GM12872 (cell line): ENCODE data around the gene TACC2.

Source experiments
- TF ChIP-seq, protein P1 (sequence below): IDR thresholded peaks from 3 replicates; pipeline ENCODE4 v1.5.1; 2011; ENCODE audit warnings: low read depth, mild to moderate bottlenecking, low read length, moderate library complexity; ENCODE audit not compliant: insufficient read depth

The TACC2 gene

DNA sequence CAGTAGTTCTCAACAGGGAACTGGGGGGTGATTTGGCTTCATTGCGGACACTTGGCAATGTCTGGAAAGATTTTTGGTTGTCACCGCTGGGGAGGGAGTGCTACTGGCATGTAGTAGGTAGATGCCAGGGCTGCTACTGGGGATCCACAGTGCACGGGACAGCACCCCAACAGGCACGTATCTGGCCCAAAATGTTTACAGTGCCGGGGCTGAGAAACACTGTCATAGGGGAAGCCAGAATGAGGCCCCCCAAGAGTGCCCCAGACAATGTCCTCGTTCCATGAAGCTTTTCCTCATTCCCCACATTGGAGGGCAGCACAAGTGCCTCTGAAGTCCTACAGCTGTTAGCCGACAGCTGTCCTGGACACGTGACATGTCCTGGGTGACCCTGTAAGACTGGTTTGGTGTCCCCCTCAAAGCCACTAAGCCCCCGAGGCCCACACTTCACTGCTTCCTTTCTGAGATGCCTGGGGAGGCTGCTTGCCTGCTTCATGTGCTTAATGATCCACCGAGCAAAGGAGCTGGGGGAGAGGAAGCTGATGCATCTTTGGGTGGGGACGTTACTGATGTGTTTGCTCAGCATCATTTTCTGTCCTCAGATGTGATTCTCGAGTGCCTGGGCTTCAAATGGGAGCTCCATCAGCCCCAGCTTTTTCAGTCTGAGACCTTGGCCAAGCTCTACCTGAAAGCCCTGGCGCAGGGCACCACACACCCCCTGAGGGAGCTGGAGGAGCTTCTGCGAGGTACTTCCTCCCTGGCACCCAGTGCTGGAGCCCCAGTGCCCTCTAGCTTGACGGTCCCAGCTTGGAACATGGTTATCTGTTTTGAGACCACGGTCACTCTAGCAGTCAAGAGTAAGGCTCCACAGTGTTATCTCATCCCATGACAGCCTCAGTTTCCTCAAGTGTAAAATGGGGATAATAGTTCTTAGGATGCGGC, 296.8 kb downstream of the TACC2 start:
- TF ChIP-seq, protein P1, sequence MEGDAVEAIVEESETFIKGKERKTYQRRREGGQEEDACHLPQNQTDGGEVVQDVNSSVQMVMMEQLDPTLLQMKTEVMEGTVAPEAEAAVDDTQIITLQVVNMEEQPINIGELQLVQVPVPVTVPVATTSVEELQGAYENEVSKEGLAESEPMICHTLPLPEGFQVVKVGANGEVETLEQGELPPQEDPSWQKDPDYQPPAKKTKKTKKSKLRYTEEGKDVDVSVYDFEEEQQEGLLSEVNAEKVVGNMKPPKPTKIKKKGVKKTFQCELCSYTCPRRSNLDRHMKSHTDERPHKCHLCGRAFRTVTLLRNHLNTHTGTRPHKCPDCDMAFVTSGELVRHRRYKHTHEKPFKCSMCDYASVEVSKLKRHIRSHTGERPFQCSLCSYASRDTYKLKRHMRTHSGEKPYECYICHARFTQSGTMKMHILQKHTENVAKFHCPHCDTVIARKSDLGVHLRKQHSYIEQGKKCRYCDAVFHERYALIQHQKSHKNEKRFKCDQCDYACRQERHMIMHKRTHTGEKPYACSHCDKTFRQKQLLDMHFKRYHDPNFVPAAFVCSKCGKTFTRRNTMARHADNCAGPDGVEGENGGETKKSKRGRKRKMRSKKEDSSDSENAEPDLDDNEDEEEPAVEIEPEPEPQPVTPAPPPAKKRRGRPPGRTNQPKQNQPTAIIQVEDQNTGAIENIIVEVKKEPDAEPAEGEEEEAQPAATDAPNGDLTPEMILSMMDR: no peak

DNA sequence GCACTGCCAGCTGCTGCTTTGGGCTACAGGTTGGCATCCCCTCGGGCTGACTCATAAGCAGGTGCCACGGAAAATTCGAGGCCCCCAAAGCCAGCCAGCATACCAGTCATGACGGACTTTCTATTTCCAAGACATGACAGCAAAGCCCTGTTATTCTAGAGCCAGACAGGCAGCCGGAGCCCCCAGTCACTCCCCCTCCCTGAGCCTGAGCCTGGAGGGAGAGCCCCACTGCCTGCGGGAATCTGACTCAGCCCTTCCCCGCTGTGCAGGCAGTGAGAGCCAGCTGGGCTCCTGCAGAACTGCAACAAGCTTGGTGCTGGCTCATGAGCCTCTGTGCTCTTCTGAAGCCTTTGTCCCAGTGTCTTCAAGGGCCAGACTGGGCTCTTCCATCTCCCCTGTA, 297.9 kb downstream of the TACC2 start:
- TF ChIP-seq, protein P1: no peak

DNA sequence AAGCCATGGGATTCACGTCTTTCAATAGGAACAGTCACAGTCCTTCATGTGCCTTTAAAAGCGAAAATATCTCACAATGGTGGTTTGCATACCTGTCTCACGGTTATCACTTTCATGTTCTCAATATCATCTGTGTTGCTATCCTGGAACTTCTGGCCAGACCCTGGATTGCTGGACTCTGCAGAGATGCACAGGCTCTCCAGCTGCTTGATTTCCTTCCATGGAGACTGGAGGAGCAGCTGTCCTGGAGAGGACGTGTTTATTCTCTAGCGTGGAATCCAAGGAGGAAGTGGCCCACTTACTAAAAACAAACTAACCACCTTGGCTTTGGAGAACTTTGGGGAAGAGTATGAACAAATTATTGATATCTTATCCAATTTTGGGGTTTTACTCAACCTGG, 298.6 kb downstream of the TACC2 start:
- TF ChIP-seq, protein P1: no peak

DNA sequence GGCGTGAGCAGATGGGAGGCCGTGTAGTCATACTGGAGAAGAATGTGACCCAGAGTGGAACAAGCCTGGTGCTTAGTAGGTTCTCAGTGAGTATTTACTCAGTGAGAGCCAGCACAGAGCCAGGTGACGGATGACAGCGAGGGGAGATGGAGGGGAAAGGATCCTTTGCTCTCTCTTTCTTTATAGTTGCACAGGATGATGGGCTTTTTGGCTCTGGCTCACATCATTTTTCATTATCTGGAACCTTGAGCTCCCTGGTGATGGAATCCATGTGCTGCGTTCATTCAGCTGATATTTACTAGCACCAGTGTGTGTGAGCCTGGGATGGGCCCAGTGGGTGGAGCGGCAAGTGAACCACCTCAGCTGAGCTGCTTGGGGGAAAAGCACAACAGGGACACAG, 299.3 kb downstream of the TACC2 start:
- TF ChIP-seq, protein P1: no peak

DNA sequence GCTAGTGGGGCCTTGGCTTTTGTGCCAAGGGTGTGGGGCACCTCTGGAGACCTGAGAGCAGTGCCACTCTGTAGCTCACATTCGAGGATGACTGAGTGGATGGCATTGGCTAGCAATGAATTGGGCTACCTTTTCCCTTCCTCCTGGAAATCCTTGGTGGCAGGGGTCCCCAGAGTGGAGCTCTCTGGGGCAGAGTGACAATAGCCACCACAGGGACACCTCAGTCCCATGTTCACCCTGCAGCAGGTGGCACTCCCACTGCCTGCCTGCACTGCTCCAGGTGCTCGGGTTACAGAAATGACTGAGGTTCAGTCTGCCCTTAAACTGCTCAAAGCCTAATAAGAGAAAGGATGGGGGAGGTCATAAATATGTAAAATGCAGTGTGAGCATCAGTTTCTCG, 300.0 kb downstream of the TACC2 start:
- TF ChIP-seq, protein P1: no peak

DNA sequence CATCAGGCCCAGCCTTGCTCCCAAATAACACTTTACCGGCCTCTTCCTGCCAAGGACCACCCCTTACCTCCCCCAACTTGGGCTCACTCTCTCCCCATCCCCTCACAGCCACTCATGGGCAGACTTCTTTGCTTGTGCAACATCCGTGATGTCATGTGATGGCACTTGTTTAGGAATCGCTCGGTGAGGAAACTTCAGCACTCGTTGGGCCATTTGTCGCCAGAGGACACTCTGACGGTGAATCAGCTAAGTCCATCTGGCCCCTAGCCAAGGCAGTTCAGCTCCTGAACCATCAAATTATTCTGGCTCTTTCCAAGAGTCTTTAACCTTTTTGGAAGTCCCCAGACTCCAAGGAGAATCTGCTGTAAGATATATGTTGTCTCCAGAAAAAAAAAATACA, 301.4 kb downstream of the TACC2 start:
- TF ChIP-seq, protein P1: no peak

DNA sequence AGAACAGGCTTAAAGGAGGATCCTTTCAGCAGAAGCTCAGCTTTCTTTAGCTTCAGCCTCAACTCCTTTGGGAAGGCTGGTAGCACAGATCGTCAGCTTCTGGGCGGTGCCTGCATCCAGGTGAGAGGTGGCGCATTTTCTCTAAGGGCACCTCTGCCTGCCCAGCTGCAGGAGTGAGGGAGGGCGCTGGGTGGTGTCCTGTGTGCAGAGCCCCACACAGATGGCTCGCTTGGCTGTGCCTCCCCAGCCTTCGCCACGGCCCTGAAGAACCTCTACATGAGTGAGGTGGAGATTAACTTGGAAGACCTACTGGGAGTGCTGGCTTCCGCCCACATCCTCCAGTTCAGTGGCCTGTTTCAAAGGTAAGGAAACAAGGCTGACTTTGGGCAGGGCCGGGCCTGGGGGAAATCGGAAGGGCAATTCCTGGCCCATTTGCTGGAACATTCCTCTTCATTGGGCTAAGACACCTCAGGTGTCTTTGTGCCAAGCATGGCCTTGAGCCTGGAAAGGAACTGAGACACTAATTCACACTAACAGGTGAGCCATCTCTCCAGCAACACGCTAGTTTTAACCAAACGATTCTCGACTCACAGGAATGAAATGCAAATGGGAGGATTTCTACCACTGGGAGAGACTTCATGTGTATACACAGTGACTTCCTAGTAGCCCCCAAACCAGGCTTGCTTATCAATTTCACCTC, 302.0 kb downstream of the TACC2 start:
- TF ChIP-seq, protein P1: no peak
